Activated T-cell treated with anti-CD3 and anti-CD28 coated beads, Interleukin-2, amount 50 U/mL, for 48 hours (primary cell): Measurements from ENCODE around the gene IGDCC3.

Experiments
- DNase-seq, 2 experiments: peaks; one replicate each; pipeline ENCODE4 v3.0.0-alpha.2; 2020

The IGDCC3 gene

GRCh38 chr15:65285291-65286068 is 92.3 kb downstream of the IGDCC3 start:
- no peak for DNase-seq

GRCh38 chr15:65278480-65278879 is 99.3 kb downstream of the IGDCC3 start:
- DNase-seq: no peak
